PC-3 (cell line): ENCODE measurements around the gene E2F1.

Experiments
- CTCF ChIP-seq: fragments of 300-600 bp; sonication (generic); conservative IDR thresholded peaks from 2 replicates; pipeline ENCODE4 v1.5.1; 2017; ENCODE audit warnings: antibody characterized with exemption, low read depth, mild to moderate bottlenecking, low read length
- EZH2 ChIP-seq: fragments of 300-600 bp; sonication (generic); IDR thresholded peaks from one replicate; pipeline ENCODE4 v1.6.1; 2017; ENCODE audit warnings: antibody characterized with exemption, mild to moderate bottlenecking, low read length; ENCODE audit not compliant: unreplicated experiment

GRCh38 chr20:33654680-33655161, 31.5 kb downstream of the E2F1 start:
- TF ChIP-seq CTCF (no peak), EZH2 (no peak)
